GM12875 (cell line): ENCODE measurements around the gene SHBG.
A peak's percentile ranks its signal among the peaks of the same experiment; 100 is the strongest.
"Not testable (repeated sequence)": the region's sequence is repeated elsewhere in the genome, so short reads cannot be mapped to it uniquely, and the experiment has no call there.

Source experiments
- H3K4me3 ChIP-seq: one replicate; pipeline ENCODE4 v1.5.1; 2011; ENCODE audit warnings: low read depth, low read length, control low read depth
- TF ChIP-seq, protein P1 (sequence below): IDR thresholded peaks from 2 replicates; pipeline ENCODE4 v1.5.1; 2011; ENCODE audit warnings: low read depth, mild to moderate bottlenecking, control low read depth, inconsistent platforms, low read length, moderate library complexity, borderline replicate concordance; ENCODE audit not compliant: insufficient read depth

The SHBG gene

GRCh38 chr17:7634384-7634783 is 4.4 kb downstream of the SHBG start:
- H3K4me3 ChIP-seq, result no peak overlapping the region
- TF ChIP-seq, protein P1, sequence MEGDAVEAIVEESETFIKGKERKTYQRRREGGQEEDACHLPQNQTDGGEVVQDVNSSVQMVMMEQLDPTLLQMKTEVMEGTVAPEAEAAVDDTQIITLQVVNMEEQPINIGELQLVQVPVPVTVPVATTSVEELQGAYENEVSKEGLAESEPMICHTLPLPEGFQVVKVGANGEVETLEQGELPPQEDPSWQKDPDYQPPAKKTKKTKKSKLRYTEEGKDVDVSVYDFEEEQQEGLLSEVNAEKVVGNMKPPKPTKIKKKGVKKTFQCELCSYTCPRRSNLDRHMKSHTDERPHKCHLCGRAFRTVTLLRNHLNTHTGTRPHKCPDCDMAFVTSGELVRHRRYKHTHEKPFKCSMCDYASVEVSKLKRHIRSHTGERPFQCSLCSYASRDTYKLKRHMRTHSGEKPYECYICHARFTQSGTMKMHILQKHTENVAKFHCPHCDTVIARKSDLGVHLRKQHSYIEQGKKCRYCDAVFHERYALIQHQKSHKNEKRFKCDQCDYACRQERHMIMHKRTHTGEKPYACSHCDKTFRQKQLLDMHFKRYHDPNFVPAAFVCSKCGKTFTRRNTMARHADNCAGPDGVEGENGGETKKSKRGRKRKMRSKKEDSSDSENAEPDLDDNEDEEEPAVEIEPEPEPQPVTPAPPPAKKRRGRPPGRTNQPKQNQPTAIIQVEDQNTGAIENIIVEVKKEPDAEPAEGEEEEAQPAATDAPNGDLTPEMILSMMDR, result peak; percentile 38; the same call in 1 of the 2 replicates

GRCh38 chr17:7636163-7636562 is 6.2 kb downstream of the SHBG start:
- H3K4me3 ChIP-seq, result no peak overlapping the region
- TF ChIP-seq, protein P1, result no peak

DNA sequence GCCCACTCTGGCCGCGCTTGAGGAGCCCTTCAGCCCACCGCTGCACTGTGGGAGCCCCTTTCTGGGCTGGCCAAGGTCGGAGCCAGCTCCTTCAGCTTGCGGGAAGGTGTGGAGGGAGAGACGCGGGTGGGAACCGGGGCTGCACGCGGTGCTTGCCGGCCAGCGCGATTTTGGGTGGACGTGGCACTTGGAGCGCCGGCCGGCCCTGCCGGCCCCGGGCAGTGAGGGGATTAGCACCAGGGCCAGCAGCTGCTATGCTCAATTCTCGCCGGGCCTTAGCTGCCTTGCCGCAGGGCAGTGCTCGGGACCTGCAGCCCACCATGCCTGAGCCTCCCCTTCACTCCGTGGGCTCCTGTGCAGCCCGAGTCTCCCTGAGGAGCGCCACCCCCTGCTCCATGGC is 10.8 kb downstream of the SHBG start:
- H3K4me3 ChIP-seq, result no peak overlapping the region
- TF ChIP-seq, protein P1, result no peak

DNA sequence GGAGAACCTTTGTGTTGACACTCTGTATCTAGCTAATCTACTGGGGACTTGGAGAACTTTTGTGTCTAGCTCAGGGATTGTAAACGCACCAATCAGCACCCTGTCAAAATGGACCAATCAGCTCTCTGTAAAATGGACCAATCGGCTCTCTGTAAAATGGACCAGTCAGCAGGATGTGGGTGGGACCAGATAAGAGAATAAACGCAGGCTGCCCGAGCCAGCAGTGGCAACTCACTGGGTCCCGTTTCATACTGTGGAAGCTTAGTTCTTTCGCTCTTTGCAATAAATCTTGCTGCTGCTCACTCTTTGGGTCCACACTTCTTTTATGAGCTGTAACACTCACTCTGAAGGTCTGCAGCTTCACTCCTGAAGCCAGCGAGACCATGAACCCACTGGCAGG is 11.7 kb downstream of the SHBG start:
- H3K4me3 ChIP-seq, result not testable (repeated sequence)

- H3K4me3 ChIP-seq, result no peak overlapping the region
- TF ChIP-seq, protein P1, result no peak
Measured at GRCh38 chr17:7644775-7645174, 14.8 kb downstream of the SHBG start.

- TF ChIP-seq, protein P1, result no peak
- no peak overlapping the region for H3K4me3 ChIP-seq
Measured at GRCh38 chr17:7646457-7646856, 16.5 kb downstream of the SHBG start.

DNA sequence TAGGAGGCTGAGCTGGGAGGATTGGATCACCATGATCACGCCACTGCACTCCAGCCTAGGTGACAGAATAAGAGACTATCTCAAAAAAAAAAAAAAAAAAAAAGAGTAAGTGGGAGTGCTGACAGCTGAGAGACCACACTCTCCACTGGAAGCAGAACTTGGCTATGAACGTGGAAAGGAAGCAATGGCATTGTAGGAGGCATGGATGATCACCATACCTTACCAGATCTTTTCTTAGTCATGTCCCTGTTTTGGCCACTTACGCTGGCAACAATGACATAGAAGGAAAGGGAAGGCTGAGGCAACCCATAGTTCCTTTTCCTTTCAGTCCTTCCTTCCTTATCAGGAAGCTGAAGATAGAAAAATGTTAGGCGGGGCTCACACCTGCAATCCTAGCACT is 17.1 kb downstream of the SHBG start:
- TF ChIP-seq, protein P1, result no peak
- H3K4me3 ChIP-seq, result no peak overlapping the region

- peak within 1 kb of the TSS; percentile 5 for H3K4me3 ChIP-seq
- TF ChIP-seq, protein P1, result no peak
Measured at GRCh38 chr17:7650509-7651096, 20.7 kb downstream of the SHBG start, which contains the start of gene ATP1B2. Gene ATP1B2, plus strand, starts transcription at chr17:7650926. Its CDS starts 593 bp downstream, at chr17:7651519.
